HUDEP-2 (cell line): ENCODE measurements around the gene HOXA11.

Experiments
- DNase-seq, 76 experiments: peaks; one replicate each; lab custom pipeline; 2025; ENCODE audit not compliant: unreplicated experiment in 76 of 76; lab: John Stamatoyannopoulos, UW

Gene HOXA11

GRCh38 chr7:27148756-27149641 lies 36.0 kb downstream of the HOXA11 start:
- DNase-seq: no peak

- no peak for DNase-seq
Measured at GRCh38 chr7:27148031-27148755, 36.8 kb downstream of the HOXA11 start.

GRCh38 chr7:27147199-27148030 lies 37.6 kb downstream of the HOXA11 start, which contains the start of gene HOXA6:
Gene HOXA6, minus strand, starts transcription at chr7:27147774. Its CDS starts 25 bp downstream, at chr7:27147749.
- no peak for DNase-seq

- no peak for DNase-seq
Measured at GRCh38 chr7:27146491-27147198, 38.4 kb downstream of the HOXA11 start.

DNA sequence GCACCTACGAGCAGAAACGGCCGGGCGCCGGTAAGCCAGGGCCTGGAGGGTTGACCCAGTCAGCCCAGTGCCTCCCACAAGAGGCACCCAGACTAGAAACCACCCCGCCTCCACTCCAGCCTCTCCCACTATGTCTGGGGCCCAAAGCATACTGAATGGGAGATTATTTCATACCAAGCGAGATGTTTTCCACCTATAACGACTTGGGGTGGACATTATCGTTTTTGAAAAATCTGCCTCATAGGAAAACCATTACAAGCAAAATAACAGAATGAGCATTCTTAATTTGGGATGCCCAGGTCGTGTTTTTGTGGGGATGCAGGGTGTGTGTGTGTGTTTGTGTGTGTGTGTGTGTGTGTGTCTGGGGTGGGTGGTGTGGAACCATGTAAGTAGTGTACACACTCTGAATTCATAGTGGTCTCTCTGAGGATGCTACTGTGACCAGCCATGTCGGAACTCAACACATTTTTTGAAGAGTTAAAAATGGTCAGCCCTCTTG lies 39.1 kb downstream of the HOXA11 start:
- DNase-seq: no peak

- DNase-seq: no peak
Measured at GRCh38 chr7:27145165-27145913, 39.7 kb downstream of the HOXA11 start.

- no peak for DNase-seq
Measured at GRCh38 chr7:27144781-27145164, 40.3 kb downstream of the HOXA11 start.

DNA sequence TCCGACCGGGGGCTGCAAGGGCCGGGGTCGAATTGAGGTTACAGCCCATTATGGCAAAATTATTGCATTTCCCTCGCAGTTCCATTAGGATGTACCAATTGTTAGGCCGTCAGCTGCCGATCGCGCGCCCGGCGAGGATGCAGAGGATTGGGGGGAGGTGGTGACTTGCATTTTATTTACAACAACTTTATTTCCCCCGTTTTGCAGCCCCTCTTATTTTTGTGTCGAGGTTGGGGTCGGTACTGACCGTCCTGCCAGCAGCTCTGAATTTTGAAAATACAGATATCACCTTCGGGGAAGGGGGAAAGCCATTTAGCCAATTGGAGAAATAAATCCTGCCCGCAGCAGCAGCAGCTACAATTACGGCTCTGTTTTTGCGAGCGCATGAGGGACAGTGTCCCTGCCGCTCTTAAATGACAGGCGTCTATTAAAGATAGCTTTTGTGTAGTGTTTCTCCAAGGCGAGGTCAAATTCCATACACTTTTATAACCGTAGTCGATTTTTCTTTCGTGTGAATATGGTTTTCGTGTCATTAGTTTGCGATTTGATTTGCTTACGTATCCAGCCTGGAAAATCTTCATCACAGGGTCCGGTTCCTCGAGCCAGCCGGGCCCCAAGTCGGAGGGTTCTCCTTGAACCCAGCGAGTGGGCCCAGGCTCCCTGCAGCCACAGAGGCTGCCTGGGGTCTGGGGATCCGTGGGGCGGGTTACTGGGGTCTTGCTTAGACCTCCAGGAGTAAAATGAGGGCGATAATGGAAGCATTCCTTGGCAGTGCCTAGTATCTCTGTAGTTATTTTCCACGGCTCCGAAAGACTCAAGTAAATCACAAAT lies 40.9 kb downstream of the HOXA11 start:
- DNase-seq: no peak

- DNase-seq: peak in 4 of 76 experiments; percentile 3 to 30 (median 18)
Measured at GRCh38 chr7:27143023-27143949, 41.7 kb downstream of the HOXA11 start, which contains the start of gene HOXA5. Gene HOXA5, minus strand, starts transcription at chr7:27143681. Its CDS starts 74 bp downstream, at chr7:27143607.

GRCh38 chr7:27142580-27143022 lies 42.4 kb downstream of the HOXA11 start:
- no peak for DNase-seq

DNA sequence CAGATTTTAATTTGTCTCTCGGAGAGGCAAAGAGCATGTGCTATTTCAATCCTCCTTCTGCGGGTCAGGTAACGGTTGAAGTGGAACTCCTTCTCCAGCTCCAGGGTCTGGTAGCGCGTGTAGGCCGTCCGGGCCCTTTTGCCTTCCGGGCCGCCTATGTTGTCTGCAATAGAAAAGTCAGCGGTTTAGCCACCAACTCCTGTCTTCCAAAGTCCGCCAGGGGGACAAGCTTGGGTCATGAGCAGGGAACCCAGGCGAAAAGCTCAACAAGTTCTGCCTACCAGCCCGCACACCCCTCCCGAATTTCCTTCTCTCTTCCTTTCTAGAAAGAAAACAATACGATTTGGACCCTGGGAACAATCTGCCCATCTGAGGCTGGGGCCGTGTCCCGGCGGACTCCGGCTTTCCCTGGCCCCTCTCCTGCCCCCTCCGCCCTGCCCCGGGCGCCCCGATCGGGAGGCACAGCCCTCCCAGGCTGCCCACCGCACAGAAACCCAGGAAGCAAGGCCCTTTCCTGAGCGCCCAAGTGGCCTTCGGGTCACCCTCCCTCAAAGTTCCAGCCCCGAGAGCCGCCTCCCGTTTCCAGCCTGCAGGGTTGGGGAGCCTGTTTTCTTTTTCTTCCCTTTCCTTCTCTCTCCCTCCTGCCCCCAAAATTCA lies 43.0 kb downstream of the HOXA11 start:
- DNase-seq: no peak

- DNase-seq: no peak
Measured at GRCh38 chr7:27141137-27141922, 43.7 kb downstream of the HOXA11 start.

DNA sequence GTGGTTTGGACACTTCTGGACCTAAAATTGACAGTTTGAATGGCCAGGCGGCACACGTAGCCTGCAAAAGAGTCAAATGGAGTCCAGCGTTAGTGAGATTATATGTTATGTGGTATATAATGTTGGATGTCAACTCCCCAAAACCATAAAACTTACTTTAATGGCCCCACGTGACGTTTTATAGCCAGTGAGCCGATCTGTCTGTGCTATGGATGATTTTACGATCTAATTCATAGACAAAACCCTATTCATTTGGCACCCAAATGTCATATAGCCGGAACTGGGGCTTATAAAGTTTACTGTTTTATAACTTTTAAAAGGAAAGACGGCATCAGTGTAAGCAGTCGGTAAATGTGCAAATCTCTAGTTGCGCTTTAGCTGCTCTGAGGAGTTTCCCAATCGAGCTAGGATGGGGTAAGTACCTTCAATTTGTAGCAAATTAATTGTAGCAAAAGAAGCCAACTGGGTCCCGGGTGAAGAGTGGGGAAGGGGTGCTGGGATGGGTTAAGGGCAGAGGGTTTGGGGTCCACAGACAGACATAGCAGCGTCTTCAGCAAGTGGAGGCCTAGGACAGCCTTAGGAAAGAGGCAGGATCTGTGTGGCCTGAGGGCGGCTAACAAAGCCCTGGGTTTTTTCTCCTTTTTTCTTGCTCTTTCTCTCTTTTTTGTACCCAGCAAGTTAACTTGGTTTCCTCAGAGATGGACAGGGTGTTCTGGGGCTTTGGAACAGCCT lies 44.7 kb downstream of the HOXA11 start:
- no peak for DNase-seq

GRCh38 chr7:27139334-27140125 lies 45.5 kb downstream of the HOXA11 start:
- no peak for DNase-seq

DNA sequence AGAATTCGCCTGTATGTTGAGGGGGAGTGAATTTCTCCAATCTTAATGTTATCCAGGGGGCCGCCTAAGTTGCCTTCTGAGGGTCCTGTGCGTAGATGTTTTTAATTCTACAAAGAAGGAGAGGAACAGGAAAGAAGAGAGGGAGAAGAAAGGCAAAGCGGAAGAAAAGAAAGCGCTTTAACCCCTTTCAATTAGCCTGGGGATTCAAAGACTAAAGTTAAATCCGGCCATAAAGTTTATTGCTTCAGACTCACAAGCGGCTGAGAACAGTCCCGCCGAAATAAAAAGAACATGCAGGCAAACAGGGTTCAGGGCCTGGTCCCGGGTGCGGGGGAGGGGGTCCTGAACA lies 46.1 kb downstream of the HOXA11 start:
- no peak for DNase-seq
